H9 (cell line): ENCODE data around the gene PITRM1. TPM values are rescaled to one million over a fixed set of nuclear protein-coding genes. Genes with fewer than 3 reads are reported as not detected.

Experiments used
- DNase-seq: peaks from one replicate; pipeline ENCODE4 v3.0.0-alpha.2; 2017
- H2AFZ ChIP-seq: one replicate; pipeline ENCODE4 v1.6.1; 2013; ENCODE audit warnings: mild to moderate bottlenecking, low read length, control low read depth, moderate library complexity
- H2AK5ac ChIP-seq: 2 replicates; pipeline ENCODE4 v1.6.1; 2013; ENCODE audit warnings: low read length, control low read depth, mixed read lengths; ENCODE audit not compliant: insufficient read length
- H2BK120ac ChIP-seq: one replicate; pipeline ENCODE4 v1.6.1; 2013; ENCODE audit warnings: low read depth, mild to moderate bottlenecking, low read length, control low read depth, inconsistent platforms; ENCODE audit not compliant: poor library complexity, severe bottlenecking
- H2BK12ac ChIP-seq: 2 replicates; pipeline ENCODE4 v1.6.1; 2013; ENCODE audit warnings: low read length, control low read depth, mixed read lengths, low read depth; ENCODE audit not compliant: insufficient read length
- H2BK15ac ChIP-seq: 2 replicates; pipeline ENCODE4 v1.6.1; 2013; ENCODE audit warnings: low read depth, low read length, control low read depth
- H2BK20ac ChIP-seq: one replicate; pipeline ENCODE4 v1.6.1; 2013; ENCODE audit warnings: low read depth, mild to moderate bottlenecking, low read length, control low read depth, inconsistent platforms; ENCODE audit not compliant: poor library complexity, severe bottlenecking
- H2BK5ac ChIP-seq: 2 replicates; pipeline ENCODE4 v1.6.1; 2013; ENCODE audit warnings: low read length, control low read depth, mixed read lengths; ENCODE audit not compliant: insufficient read length
- H3K14ac ChIP-seq: 2 replicates; pipeline ENCODE4 v1.6.1; 2013; ENCODE audit warnings: low read length, control low read depth; ENCODE audit not compliant: insufficient read depth
- H3K18ac ChIP-seq: 2 replicates; pipeline ENCODE4 v1.6.1; 2013; ENCODE audit warnings: low read depth, mild to moderate bottlenecking, mixed read lengths, low read length, control low read depth; ENCODE audit not compliant: insufficient read length
- H3K23ac ChIP-seq: 2 replicates; pipeline ENCODE4 v1.6.1; 2013; ENCODE audit warnings: low read length, control low read depth, mixed read lengths, low read depth; ENCODE audit not compliant: insufficient read length
- H3K23me2 ChIP-seq: 2 replicates; pipeline ENCODE4 v1.6.1; 2013; ENCODE audit warnings: low read depth, mild to moderate bottlenecking, mixed read lengths, low read length, control low read depth; ENCODE audit not compliant: insufficient read length, poor library complexity, severe bottlenecking
- H3K27ac ChIP-seq: 2 replicates; pipeline ENCODE4 v1.5.1; 2013; ENCODE audit warnings: low read length, control low read depth, mixed read lengths, low read depth; ENCODE audit not compliant: insufficient read length
- H3K27me3 ChIP-seq: 2 replicates; pipeline ENCODE4 v1.6.1; 2013; ENCODE audit warnings: low read length, control low read depth, inconsistent platforms; ENCODE audit not compliant: insufficient read depth
- H3K4ac ChIP-seq: 2 replicates; pipeline ENCODE4 v1.6.1; 2013; ENCODE audit warnings: low read depth, mild to moderate bottlenecking, control low read depth, inconsistent platforms, low read length, moderate library complexity
- H3K4me1 ChIP-seq: 2 replicates; pipeline ENCODE4 v1.6.1; 2013; ENCODE audit warnings: low read length, control low read depth, inconsistent platforms; ENCODE audit not compliant: insufficient read depth
- H3K4me2 ChIP-seq: 2 replicates; pipeline ENCODE4 v1.6.1; 2013; ENCODE audit warnings: low read length, control low read depth, mixed read lengths; ENCODE audit not compliant: insufficient read length, insufficient read depth
- H3K56ac ChIP-seq: 2 replicates; pipeline ENCODE4 v1.6.1; 2013; ENCODE audit warnings: low read depth, mild to moderate bottlenecking, mixed read lengths, low read length, control low read depth; ENCODE audit not compliant: insufficient read length
- H3K79me1 ChIP-seq: 2 replicates; pipeline ENCODE4 v1.6.1; 2013; ENCODE audit warnings: low read depth, mild to moderate bottlenecking, moderate library complexity, low read length, control low read depth, inconsistent platforms; ENCODE audit not compliant: insufficient read depth, poor library complexity, severe bottlenecking
- H3K79me2 ChIP-seq: 2 replicates; pipeline ENCODE4 v1.6.1; 2013; ENCODE audit warnings: low read length, control low read depth, inconsistent platforms; ENCODE audit not compliant: insufficient read depth
- H3K9ac ChIP-seq: 2 replicates; pipeline ENCODE4 v1.6.1; 2013; ENCODE audit warnings: low read length, control low read depth, mixed read lengths; ENCODE audit not compliant: insufficient read length; ENCODE audit errors: extremely low read depth
- H3K9me3 ChIP-seq: one replicate; pipeline ENCODE4 v1.6.1; 2013; ENCODE audit warnings: low read depth, low read length, inconsistent platforms; ENCODE audit not compliant: control insufficient read depth
- H3T11ph ChIP-seq: one replicate; pipeline ENCODE4 v1.6.1; 2013; ENCODE audit warnings: mild to moderate bottlenecking, low read length, control low read depth, inconsistent platforms
- H4K20me1 ChIP-seq: one replicate; pipeline ENCODE4 v1.6.1; 2013; ENCODE audit not compliant: control insufficient read depth, insufficient read length, insufficient read depth
- H4K5ac ChIP-seq: 2 replicates; pipeline ENCODE4 v1.6.1; 2013; ENCODE audit warnings: low read depth, mild to moderate bottlenecking, mixed read lengths, low read length, control low read depth; ENCODE audit not compliant: insufficient read length
- H4K8ac ChIP-seq: replicated peaks from 2 replicates; pipeline ENCODE4 v1.6.1; 2013; ENCODE audit warnings: low read length, control low read depth, mixed read lengths, low read depth; ENCODE audit not compliant: insufficient read length
- H4K91ac ChIP-seq: 2 replicates; pipeline ENCODE4 v1.6.1; 2013; ENCODE audit warnings: low read depth, mild to moderate bottlenecking, moderate library complexity, mixed read lengths, low read length, control low read depth; ENCODE audit not compliant: insufficient read length
- H3K27ac Mint-ChIP-seq, 3 experiments: 2 replicates in 2 of 3; 3 replicates in 1 of 3; pipeline ENCODE4 v1.8.0; 2020 to 2021; ENCODE audit warnings: mixed read lengths in 3 of 3, mild to moderate bottlenecking in 1 of 3, moderate library complexity in 1 of 3
- H3K27me3 Mint-ChIP-seq: 2 replicates; pipeline ENCODE4 v1.8.0; 2021; ENCODE audit warnings: low read depth, mild to moderate bottlenecking, moderate library complexity, mixed read lengths
- H3K36me3 Mint-ChIP-seq, 3 experiments: 2 replicates in 2 of 3; 3 replicates in 1 of 3; pipeline ENCODE4 v1.8.0; 2020 to 2021; ENCODE audit warnings: low read depth in 3 of 3, mixed read lengths in 3 of 3; ENCODE audit not compliant: insufficient read depth in 1 of 3
- H3K4me1 Mint-ChIP-seq, 2 experiments: 2 replicates each; pipeline ENCODE4 v1.8.0; 2020; ENCODE audit warnings: mixed read lengths in 2 of 2
- H3K4me3 Mint-ChIP-seq, 2 experiments: 2 replicates in 1 of 2; 3 replicates in 1 of 2; pipeline ENCODE4 v1.8.0; 2020 to 2021; ENCODE audit warnings: mild to moderate bottlenecking in 2 of 2, mixed read lengths in 2 of 2, moderate library complexity in 1 of 2
- H3K9me3 Mint-ChIP-seq, 2 experiments: 2 replicates in 1 of 2; 3 replicates in 1 of 2; pipeline ENCODE4 v1.8.0; 2020; ENCODE audit warnings: mild to moderate bottlenecking in 2 of 2, mixed read lengths in 2 of 2, moderate library complexity in 1 of 2
- CTCF ChIP-seq: fragments of 200-600 bp; sonication (generic); conservative IDR thresholded peaks from 3 replicates; pipeline ENCODE4 v1.8.0; 2021; ENCODE audit warnings: antibody characterized with exemption, mild to moderate bottlenecking
- WGBS: extraction: QIAGEN DNeasy Blood & Tissue Kit; methylation state at CpG from one replicate; pipeline ENCODE4 v1.1.7; 2013; ENCODE audit warnings: missing lambda C conversion rate, low lambda C conversion rate, mixed read lengths; ENCODE audit not compliant: insufficient read length; ENCODE audit errors: extremely low coverage; 5-methylcytosine and 5-hydroxymethylcytosine counted together
- total RNA-seq: library from RNA; stranded (reverse); gene quantifications from 2 replicates; pipeline ENCODE4 v1.2.1, GENCODE V29; 2021

PITRM1 gene
- total RNA-seq, 1 experiment from 2014 or later = 27.8 TPM

GRCh38 chr10:3196958-3197347, 24.4 kb upstream of the PITRM1 start:
- Histone ChIP-seq H3K4me2 (no peak overlapping the region), H3K4me1 (no peaks in the 10 kb centered on the region), H3K18ac (no peak overlapping the region), H3K4ac (no peak overlapping the region), H2BK120ac (no peak overlapping the region), H2BK5ac (no peak overlapping the region), H3T11ph (no peak overlapping the region), H3K23me2 (no peaks in the 10 kb centered on the region), H2AK5ac (no peak overlapping the region), H3K27me3 (no peaks in the 10 kb centered on the region; the same call in none of the 2 replicates), H2BK15ac (no peak overlapping the region), H3K23ac (no peak overlapping the region), H2BK12ac (no peak overlapping the region), H3K14ac (no peak overlapping the region), H4K20me1 (no peaks in the 10 kb centered on the region), H3K9ac (no peak overlapping the region), H3K79me2 (no peaks in the 10 kb centered on the region), H4K8ac (no peak overlapping the region), H4K5ac (no peak overlapping the region), H4K91ac (no peak overlapping the region), H3K79me1 (no peaks in the 10 kb centered on the region), H2BK20ac (no peak overlapping the region), H3K56ac (no peak overlapping the region), H3K27ac (no peak overlapping the region), H2AFZ (no peak overlapping the region), H3K9me3 (no peaks in the 10 kb centered on the region)
- no peaks in the 10 kb centered on the region for H3K36me3 Mint-ChIP-seq
- peaks cover 20% of the 10 kb centered on the region for H3K27me3 Mint-ChIP-seq
- no peak overlapping the region for H3K4me3 Mint-ChIP-seq
- 0 out of 7 replicates have a peak overlapping the region, but pooled peaks of 1 of the 3 experiments have one; percentile 48 for H3K27ac Mint-ChIP-seq
- WGBS = no CpG with 5 or more reads among the region's 12 CpGs
- no peak for TF ChIP-seq CTCF
- no peaks in the 10 kb centered on the region for H3K9me3 Mint-ChIP-seq
- H3K4me1 Mint-ChIP-seq = peaks cover 19 to 26% of the 10 kb centered on the region in 2 experiments
- DNase-seq = no peak
